Chondrocyte (in vitro differentiated cells): ENCODE measurements around the gene TECPR2. TPM values are rescaled to one million over a fixed set of nuclear protein-coding genes. Genes with fewer than 3 reads are reported as not detected.
"Not testable (repeated sequence)": the region's sequence is repeated elsewhere in the genome, so short reads cannot be mapped to it uniquely, and the experiment has no call there.

Source experiments
- DNase-seq: peaks from one replicate; pipeline ENCODE4 v3.0.0; 2021; ENCODE audit warnings: mixed read lengths, low spot score
- H3K27ac Mint-ChIP-seq: one replicate; pipeline ENCODE4 v1.8.0; 2021; ENCODE audit warnings: mild to moderate bottlenecking, moderate library complexity, mixed read lengths; ENCODE audit not compliant: unreplicated experiment
- H3K27me3 Mint-ChIP-seq: 2 replicates; pipeline ENCODE4 v1.8.0; 2021; ENCODE audit warnings: low read depth, mixed read lengths
- H3K36me3 Mint-ChIP-seq: 2 replicates; pipeline ENCODE4 v1.8.0; 2021; ENCODE audit warnings: low read depth, mixed read lengths
- H3K4me1 Mint-ChIP-seq: 2 replicates; pipeline ENCODE4 v1.8.0; 2021; ENCODE audit warnings: low read depth, mild to moderate bottlenecking, mixed read lengths
- H3K4me3 Mint-ChIP-seq: one replicate; pipeline ENCODE4 v1.8.0; 2021; ENCODE audit warnings: mild to moderate bottlenecking, moderate library complexity, mixed read lengths; ENCODE audit not compliant: unreplicated experiment
- H3K9me3 Mint-ChIP-seq: 2 replicates; pipeline ENCODE4 v1.8.0; 2021; ENCODE audit warnings: low read depth, mixed read lengths
- total RNA-seq: library from RNA; stranded (reverse); gene quantifications from 3 replicates; pipeline ENCODE4 v1.2.1, GENCODE V29; 2021
- TF ChIP-seq, protein P1 (sequence below): fragments of 200-600 bp; sonication (generic); IDR thresholded peaks from 2 replicates; pipeline ENCODE4 v1.5.0; 2021; ENCODE audit warnings: antibody characterized with exemption, mild to moderate bottlenecking, moderate library complexity

The TECPR2 gene
- total RNA-seq, 1 donor from 2014 or later, result 32.2 TPM

DNA sequence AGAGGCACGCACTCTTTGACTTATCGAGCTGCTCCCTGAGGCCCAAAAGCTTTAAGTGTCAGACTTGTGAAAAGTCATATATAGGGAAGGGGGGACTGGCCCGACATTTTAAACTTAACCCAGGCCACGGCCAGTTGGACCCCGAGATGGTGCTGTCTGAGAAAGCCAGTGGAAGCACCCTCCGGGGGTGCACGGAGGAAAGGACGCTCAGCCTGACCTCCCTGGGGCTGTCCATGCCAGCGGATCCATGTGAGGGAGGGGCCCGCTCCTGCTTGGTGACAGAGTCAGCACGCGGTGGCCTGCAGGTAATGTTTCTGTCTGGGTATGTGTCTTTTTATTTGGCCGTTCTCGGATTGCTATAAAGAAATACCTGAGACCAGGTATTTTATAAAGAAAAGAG lies 36.2 kb upstream of the TECPR2 start:
- Mint-ChIP-seq H3K4me1 (peaks cover 7% of the 10 kb centered on the region), H3K4me3 (no peak overlapping the region), H3K27me3 (no peaks in the 10 kb centered on the region), H3K36me3 (peaks cover 2% of the 10 kb centered on the region), H3K27ac (no peak overlapping the region), H3K9me3 (no peaks in the 10 kb centered on the region)
- TF ChIP-seq, protein P1, sequence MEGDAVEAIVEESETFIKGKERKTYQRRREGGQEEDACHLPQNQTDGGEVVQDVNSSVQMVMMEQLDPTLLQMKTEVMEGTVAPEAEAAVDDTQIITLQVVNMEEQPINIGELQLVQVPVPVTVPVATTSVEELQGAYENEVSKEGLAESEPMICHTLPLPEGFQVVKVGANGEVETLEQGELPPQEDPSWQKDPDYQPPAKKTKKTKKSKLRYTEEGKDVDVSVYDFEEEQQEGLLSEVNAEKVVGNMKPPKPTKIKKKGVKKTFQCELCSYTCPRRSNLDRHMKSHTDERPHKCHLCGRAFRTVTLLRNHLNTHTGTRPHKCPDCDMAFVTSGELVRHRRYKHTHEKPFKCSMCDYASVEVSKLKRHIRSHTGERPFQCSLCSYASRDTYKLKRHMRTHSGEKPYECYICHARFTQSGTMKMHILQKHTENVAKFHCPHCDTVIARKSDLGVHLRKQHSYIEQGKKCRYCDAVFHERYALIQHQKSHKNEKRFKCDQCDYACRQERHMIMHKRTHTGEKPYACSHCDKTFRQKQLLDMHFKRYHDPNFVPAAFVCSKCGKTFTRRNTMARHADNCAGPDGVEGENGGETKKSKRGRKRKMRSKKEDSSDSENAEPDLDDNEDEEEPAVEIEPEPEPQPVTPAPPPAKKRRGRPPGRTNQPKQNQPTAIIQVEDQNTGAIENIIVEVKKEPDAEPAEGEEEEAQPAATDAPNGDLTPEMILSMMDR, result no peak
- DNase-seq, result no peak

DNA sequence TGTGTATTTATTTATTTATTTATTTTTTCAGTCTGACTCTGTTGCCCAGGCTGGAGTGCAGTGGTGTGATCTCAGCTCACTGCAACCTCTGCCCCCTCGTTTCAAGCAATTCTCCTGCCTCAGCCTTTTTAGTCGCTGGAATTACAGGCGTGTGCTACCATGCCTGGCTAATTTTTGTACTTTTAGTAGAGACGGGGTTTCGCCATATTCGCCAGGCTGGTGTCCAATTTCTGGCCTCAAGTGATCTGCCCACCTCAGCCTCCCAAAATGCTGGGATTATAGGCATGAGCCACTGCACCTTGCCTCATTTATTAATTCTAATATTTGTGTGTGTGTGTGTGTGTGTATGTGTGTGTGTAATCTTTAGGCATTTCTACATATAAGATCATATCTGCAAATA lies 33.4 kb upstream of the TECPR2 start:
- H3K4me1 Mint-ChIP-seq, H3K27me3 Mint-ChIP-seq, H3K36me3 Mint-ChIP-seq: not testable (repeated sequence)

DNA sequence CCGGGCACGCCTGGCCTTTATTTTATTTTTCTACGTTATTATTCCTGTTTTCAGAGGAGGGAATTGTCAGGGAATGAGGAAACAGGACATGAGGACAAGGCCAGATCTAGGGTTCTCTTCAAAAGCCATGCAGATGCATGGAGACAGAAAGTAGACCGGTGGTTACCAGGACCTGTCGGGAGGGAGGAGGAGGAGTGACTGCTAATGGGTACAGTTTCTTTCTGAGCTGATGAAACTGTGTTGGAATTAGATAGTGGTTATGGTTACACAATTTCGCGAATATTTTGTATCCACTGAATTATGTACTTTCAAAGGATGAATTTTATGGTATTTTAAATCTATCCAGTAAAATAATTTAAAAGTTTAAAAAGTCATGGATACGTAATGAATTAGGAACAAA lies 31.9 kb upstream of the TECPR2 start:
- H3K4me3 Mint-ChIP-seq, result no peak overlapping the region
- H3K9me3 Mint-ChIP-seq, result no peaks in the 10 kb centered on the region
- no peak overlapping the region for H3K27ac Mint-ChIP-seq
- peaks cover 10% of the 10 kb centered on the region for H3K36me3 Mint-ChIP-seq
- no peaks in the 10 kb centered on the region for H3K4me1 Mint-ChIP-seq
- DNase-seq, result no peak
- TF ChIP-seq, protein P1, result no peak
- H3K27me3 Mint-ChIP-seq, result no peaks in the 10 kb centered on the region

More for the DNA sequence above, 33.4 kb upstream of the TECPR2 start:
- not testable (repeated sequence) for DNase-seq, H3K27ac Mint-ChIP-seq, H3K9me3 Mint-ChIP-seq, H3K4me3 Mint-ChIP-seq

DNA sequence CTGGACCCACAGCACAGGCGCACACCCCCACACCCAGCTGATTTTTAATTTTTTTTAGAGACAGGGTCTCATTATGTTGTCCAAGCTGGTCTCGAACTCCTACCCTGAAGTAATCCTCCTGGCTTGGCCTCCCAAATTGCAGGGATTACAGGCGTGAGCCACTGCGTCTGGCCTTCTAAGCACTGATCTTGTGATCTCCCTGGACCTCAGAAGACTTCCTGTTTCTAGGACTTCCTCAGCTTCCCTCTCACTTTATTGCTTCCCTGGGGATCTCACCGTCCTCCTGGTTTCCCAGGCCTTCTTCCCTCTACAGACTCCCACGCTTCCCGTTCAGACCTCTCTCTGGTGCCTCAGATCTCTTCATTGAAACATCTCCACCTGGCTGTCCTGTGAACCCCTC lies 29.4 kb upstream of the TECPR2 start:
- Mint-ChIP-seq H3K27me3 (no peaks in the 10 kb centered on the region), H3K9me3 (no peaks in the 10 kb centered on the region), H3K27ac (no peak overlapping the region), H3K4me3 (no peak overlapping the region), H3K36me3 (peaks cover 17% of the 10 kb centered on the region), H3K4me1 (no peaks in the 10 kb centered on the region)
- TF ChIP-seq, protein P1, result no peak
- no peak for DNase-seq

DNA sequence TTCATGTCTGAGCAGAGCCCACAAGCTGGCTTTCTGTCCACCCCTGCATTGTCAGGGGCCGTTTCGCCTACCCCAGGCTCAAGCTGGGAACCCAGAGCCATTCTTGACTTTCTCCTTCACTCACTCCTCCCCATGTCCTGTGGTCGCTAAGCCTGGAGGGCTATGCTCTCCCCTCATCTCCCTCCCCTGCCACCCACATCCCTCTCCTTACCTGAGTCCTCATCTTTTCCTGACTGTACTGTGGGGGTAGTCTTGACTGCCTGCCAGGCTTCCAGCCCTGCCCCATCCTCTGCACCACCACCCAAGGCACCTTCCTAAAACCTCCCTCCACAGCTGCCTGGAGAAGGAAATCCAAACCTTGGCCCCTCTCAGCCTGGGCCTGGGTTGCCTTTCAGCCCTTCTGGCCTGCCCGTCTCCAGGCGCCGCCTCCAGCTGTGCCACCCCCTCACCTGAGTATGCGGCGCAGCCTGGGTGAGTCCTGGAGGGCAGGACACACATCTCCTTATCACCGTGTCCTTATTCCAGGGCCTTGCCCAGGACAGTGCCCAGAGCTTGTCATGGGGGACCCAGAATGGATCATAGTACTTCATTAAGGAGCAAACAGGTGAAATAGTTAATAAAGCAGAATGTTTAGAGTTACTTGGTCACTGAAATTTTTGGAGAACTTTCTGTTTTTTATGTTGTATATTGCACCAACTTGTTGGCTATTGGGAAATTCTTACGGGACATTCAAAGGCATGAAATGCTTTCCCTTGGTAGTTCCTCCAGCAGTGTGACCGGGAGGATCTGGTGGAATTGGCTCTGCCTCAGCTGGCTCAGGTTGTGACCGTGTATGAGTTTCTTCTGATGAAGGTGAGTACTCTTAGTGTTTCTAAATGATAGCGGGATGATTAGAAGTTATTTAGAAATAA lies 28.7 kb upstream of the TECPR2 start:
- TF ChIP-seq, protein P1, result no peak
- H3K27me3 Mint-ChIP-seq, result no peaks in the 10 kb centered on the region
- no peaks in the 10 kb centered on the region for H3K4me1 Mint-ChIP-seq
- H3K9me3 Mint-ChIP-seq, result no peaks in the 10 kb centered on the region
- H3K36me3 Mint-ChIP-seq, result peaks cover 22% of the 10 kb centered on the region
- no peak overlapping the region for H3K4me3 Mint-ChIP-seq
- no peak overlapping the region for H3K27ac Mint-ChIP-seq
- DNase-seq, result no peak

DNA sequence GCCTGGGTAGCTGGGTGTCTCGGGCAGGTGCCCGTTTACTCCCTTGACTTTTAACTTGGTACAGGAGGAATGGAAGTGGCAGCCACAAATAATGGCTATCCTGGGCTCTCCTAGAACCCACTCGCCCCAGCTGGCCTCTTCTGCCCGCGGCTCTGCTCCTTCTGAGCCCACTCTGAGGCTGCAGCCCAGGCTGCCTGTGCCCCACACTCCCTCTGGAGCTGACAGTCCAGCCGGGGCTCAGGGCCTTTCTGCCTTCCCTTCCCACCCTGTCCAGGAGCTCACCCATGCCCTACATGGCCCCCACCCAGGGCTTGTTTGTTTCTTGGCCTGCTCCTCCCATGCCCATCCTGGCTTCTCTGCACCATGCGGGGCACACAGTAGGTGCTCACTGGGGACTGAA lies 27.6 kb upstream of the TECPR2 start:
- H3K36me3 Mint-ChIP-seq, result peaks cover 22% of the 10 kb centered on the region
- H3K4me1 Mint-ChIP-seq, result no peaks in the 10 kb centered on the region
- DNase-seq, result no peak
- H3K9me3 Mint-ChIP-seq, result no peaks in the 10 kb centered on the region
- TF ChIP-seq, protein P1, result no peak
- H3K4me3 Mint-ChIP-seq, result no peak overlapping the region
- H3K27me3 Mint-ChIP-seq, result no peaks in the 10 kb centered on the region
- H3K27ac Mint-ChIP-seq, result no peak overlapping the region
